Measurements from ENCODE around the gene THTPA. TPM values are rescaled to one million over a fixed set of nuclear protein-coding genes. Genes with fewer than 3 reads are reported as not detected.

The THTPA gene
- total RNA-seq, 1 donor from 2014 or later: 15.5 TPM

DNA sequence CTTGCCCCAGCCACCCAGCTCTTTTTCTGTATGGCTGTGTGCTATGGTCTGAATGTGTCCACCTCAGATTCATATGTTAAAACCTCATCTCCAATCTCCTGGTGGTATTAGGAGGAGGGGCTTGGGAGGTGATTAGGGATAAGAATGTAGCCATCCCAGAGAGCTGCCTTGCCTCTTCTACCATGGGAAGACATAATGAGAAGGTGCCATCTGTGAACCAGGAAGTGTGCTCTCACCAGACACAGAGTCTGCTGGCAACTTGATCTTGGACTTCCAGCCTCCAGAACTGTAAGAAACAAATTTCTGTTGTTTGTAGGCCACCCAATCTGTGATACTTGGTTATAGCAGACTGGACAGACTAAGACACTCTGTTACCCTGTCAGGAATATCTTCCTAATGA lies 45.4 kb downstream of the THTPA start:
- no peaks in the 10 kb centered on the region for H3K27me3 ChIP-seq
- no peak overlapping the region for H3K4me3 ChIP-seq
- H3K4me1 ChIP-seq: no peaks in the 10 kb centered on the region
- no peaks in the 10 kb centered on the region for H3K9me3 ChIP-seq
- intact Hi-C loops (cut with DNase I): no loop called here
- DNase-seq: no peak
- TF ChIP-seq, protein P1, sequence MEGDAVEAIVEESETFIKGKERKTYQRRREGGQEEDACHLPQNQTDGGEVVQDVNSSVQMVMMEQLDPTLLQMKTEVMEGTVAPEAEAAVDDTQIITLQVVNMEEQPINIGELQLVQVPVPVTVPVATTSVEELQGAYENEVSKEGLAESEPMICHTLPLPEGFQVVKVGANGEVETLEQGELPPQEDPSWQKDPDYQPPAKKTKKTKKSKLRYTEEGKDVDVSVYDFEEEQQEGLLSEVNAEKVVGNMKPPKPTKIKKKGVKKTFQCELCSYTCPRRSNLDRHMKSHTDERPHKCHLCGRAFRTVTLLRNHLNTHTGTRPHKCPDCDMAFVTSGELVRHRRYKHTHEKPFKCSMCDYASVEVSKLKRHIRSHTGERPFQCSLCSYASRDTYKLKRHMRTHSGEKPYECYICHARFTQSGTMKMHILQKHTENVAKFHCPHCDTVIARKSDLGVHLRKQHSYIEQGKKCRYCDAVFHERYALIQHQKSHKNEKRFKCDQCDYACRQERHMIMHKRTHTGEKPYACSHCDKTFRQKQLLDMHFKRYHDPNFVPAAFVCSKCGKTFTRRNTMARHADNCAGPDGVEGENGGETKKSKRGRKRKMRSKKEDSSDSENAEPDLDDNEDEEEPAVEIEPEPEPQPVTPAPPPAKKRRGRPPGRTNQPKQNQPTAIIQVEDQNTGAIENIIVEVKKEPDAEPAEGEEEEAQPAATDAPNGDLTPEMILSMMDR (IDR thresholded peaks at IDR 0.05): no peak
- no peaks in the 10 kb centered on the region for H3K36me3 ChIP-seq
- no peak for ATAC-seq
- H3K27ac ChIP-seq: no peak overlapping the region

DNA sequence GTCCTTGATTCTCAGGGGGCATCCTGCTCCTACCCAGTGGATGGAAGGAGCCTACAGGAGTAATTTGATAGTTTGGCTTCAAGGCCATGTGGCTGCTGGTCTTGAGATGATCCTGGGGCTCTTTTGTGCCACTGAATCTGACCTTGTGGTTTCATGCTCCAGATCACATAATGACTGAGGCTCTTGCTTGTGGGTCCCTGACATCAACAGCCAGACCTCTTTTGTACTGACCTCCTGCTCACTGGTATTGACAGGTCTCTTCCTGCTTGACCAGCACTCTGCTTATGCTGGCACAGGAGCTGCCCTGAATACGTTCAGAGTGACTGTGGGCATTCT lies 45.7 kb downstream of the THTPA start:
- H3K27ac ChIP-seq: no peak overlapping the region
- H3K4me1 ChIP-seq: no peaks in the 10 kb centered on the region
- TF ChIP-seq, protein P1 (IDR thresholded peaks at IDR 0.05): no peak
- no peaks in the 10 kb centered on the region for H3K36me3 ChIP-seq
- H3K9me3 ChIP-seq: no peaks in the 10 kb centered on the region
- no peak overlapping the region for H3K4me3 ChIP-seq
- intact Hi-C loops (cut with DNase I): no loop called here
- H3K27me3 ChIP-seq: no peaks in the 10 kb centered on the region
- no peak for DNase-seq
- ATAC-seq: no peak

DNA sequence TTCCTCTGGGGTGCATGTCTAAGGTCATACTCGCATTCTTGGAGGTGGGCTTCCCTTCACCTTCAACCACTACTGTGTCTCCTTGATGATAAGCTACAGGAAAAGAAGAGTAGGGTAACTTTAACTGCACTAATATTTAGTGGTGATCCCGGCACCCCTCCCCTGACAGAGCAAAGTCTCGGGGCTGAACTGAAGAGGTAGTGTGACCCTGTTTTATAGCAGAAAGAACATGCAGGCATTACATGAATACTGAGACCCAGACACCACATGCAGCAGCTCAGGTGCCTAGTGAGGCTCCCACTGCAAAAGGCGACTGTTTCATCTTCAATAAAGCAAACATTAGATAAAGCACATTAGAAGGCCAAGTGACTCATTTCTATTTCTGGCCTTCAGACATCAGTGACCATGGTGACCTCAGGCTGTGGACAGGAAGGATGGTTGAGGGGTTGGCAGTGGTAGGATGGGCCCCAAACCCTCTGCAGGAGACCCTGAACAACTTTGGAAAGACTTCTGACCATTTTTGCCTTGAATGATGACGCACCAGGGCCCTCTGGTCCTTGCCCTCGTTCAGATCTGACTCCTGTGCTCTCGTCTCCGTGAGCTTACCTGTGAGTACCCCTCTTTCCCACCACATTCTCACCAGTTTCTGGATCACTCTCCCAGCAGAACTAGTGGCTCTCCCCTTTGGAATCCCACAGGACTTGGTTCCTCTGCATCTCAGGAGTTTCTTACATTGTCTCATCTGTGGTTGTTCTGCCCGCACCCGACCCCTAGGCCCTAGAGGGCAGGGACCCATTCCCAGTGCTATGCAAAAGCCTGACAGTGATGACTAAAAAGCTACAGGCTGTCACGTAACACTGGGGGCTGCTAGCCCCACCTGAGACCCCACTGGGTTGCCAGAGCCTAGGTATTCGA lies 46.4 kb downstream of the THTPA start:
- TF ChIP-seq, protein P1 (IDR thresholded peaks at IDR 0.05): no peak
- no peak for ATAC-seq
- Histone ChIP-seq H3K9me3 (no peaks in the 10 kb centered on the region), H3K36me3 (no peaks in the 10 kb centered on the region), H3K27ac (no peak overlapping the region), H3K4me3 (no peak overlapping the region), H3K4me1 (no peaks in the 10 kb centered on the region), H3K27me3 (no peaks in the 10 kb centered on the region)
- no peak for DNase-seq
- intact Hi-C loops (cut with DNase I): no loop called here

DNA sequence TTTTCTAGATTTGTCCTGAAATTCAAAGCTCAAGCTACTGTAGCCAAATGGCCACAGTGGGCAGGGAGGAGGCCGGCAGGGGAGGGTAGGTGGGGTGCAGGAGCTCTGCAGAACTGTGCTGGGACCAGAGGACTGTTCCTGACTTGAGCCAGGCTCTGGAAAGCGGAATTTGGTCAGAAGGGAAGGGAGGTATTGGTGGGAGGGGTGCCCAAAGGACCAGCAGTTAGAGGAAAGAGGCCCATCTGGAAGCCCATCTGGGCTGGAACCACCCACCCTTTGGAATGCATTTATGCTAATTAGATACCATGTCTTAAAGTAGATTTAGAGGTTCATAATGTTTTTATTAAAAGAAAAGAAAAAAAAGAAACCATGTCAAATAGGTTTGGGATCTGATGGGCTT lies 47.0 kb downstream of the THTPA start:
- Histone ChIP-seq H3K27ac (no peak overlapping the region), H3K27me3 (no peaks in the 10 kb centered on the region), H3K4me1 (no peaks in the 10 kb centered on the region), H3K4me3 (no peak overlapping the region), H3K36me3 (no peaks in the 10 kb centered on the region), H3K9me3 (no peaks in the 10 kb centered on the region)
- TF ChIP-seq, protein P1 (IDR thresholded peaks at IDR 0.05): no peak
- no peak for ATAC-seq
- intact Hi-C loops (cut with DNase I): no loop called here
- no peak for DNase-seq

DNA sequence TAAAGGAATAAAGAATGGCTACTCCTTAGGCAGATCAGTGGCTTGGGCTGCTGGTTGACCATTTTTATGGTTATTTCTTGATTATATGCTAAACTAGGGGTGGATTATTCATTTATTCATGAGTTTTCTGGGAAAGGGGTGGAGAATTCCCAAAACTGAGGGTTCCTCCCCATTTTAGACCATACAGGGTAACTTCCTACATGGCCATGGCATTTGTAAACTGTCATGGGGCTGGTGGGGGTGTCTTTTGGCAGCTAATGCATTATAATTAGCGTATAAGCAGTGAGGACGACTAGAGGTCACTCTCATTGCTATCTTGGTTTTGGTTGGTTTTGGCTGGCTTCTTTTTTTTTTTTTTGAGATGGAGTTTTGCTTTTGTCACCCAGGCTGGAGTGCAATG lies 48.1 kb downstream of the THTPA start:
- intact Hi-C loops (cut with DNase I): no loop called here
- ATAC-seq: no peak
- TF ChIP-seq, protein P1 (IDR thresholded peaks at IDR 0.05): no peak
- Histone ChIP-seq H3K27ac (no peak overlapping the region), H3K4me3 (no peak overlapping the region), H3K27me3 (no peaks in the 10 kb centered on the region), H3K4me1 (no peaks in the 10 kb centered on the region), H3K9me3 (no peaks in the 10 kb centered on the region), H3K36me3 (no peaks in the 10 kb centered on the region)
- DNase-seq: no peak

Data from upper lobe of right lung (tissue), 1 donor.